Psoas muscle (tissue), 8 donors: ENCODE data around the gene OCRL. TPM values are rescaled to one million over a fixed set of nuclear protein-coding genes. Genes with fewer than 3 reads are reported as not detected.

Experiments
- ATAC-seq, 4 donors: fragments of 200-7000 bp; cut with Tn5 transposase; one replicate each; pipeline ENCODE4 v1.9.1; 2020; ENCODE audit warnings: moderate library complexity in 3 of 4, mild to moderate bottlenecking in 2 of 4
- DNase-seq, 2 donors: peaks; one replicate each; pipeline ENCODE4 v3.0.0-alpha.2; 2020
- H3K27ac ChIP-seq: fragments of 200-600 bp; one replicate; pipeline ENCODE4 v1.8.0; 2022
- H3K27me3 ChIP-seq, 3 donors: fragments of 200-600 bp in 1 of 3; one replicate each; pipeline versions ENCODE4 v1.6.1 to v1.8.0; 2013 to 2022; ENCODE audit warnings: low read length in 2 of 3, mild to moderate bottlenecking in 2 of 3, moderate library complexity in 1 of 3; ENCODE audit not compliant: insufficient read depth in 3 of 3
- H3K36me3 ChIP-seq, 2 donors: fragments of 200-600 bp in 1 of 2; one replicate each; pipeline versions ENCODE4 v1.6.1 to v1.8.0; 2013 to 2022; ENCODE audit warnings: low read depth in 1 of 2, mild to moderate bottlenecking in 1 of 2, moderate library complexity in 1 of 2; ENCODE audit not compliant: insufficient read depth in 1 of 2
- H3K4me1 ChIP-seq: fragments of 200-600 bp; one replicate; pipeline ENCODE4 v1.8.0; 2022
- H3K4me3 ChIP-seq: fragments of 200-600 bp; one replicate; pipeline ENCODE4 v1.8.0; 2022; ENCODE audit warnings: mild to moderate bottlenecking
- H3K9me3 ChIP-seq: fragments of 200-600 bp; one replicate; pipeline ENCODE4 v1.8.0; 2022
- CTCF ChIP-seq: fragments of 200-600 bp; IDR thresholded peaks from one replicate; pipeline ENCODE4 v1.8.0; 2022; ENCODE audit warnings: antibody characterized with exemption
- WGBS, 3 donors: extraction: QIAGEN DNeasy Blood & Tissue Kit; methylation state at CpG; one replicate each; pipeline versions ENCODE4 v1.1.6 to v1.1.7; 2013; 5-methylcytosine and 5-hydroxymethylcytosine counted together
- intact Hi-C, 2 donors: fragments of 100-400 bp; cut with DNase I; formaldehyde crosslinking; loops; one replicate each; pipeline versions ENCODE4 v1.11.0 to v1.14.2; 2022
- polyA plus RNA-seq, 3 donors: library from polyadenylated mRNA; stranded (reverse); fragments of 200-250 nt; gene quantifications; one replicate each; pipeline ENCODE4 v1.2.3, GENCODE V29; 2013
- total RNA-seq, 4 donors: library from RNA; stranded (reverse); fragmentation: NEBNext Ultra II Directional in 2 of 4; extraction: Animal tissue kit (Norgen Biotek cat#: 25700) in 2 of 4; gene quantifications; one replicate each; pipeline versions ENCODE4 v1.2.1 to v1.2.4, GENCODE V29; 2021 to 2023
- donor health status: healthy with polysubstance abuse.
- donor health status: DM: no; HTN: no; CAD: no; lungs with moderate emphysema.
- donor health status: Bipolar disorder and iron deficiency.
- donor health status: healthy.
- donor health status: DM: yes; HTN: yes; CAD: no.
- donor health status: DM: no; HTN: no; CAD: no.
- donor health status: DM: no; HTN: no; CAD: no.
- donor health status: DM: yes; HTN: yes; CAD: no.

The OCRL gene
- total and polyA plus RNA-seq, 7 donors = 5.1 to 14.8 (median 10.5) TPM

GRCh38 chrX:129577877-129578276 lies 37.8 kb downstream of the OCRL start:
- no peak for DNase-seq
- H3K27me3 ChIP-seq = peaks cover 0 to 3% (median 0%) of the 10 kb centered on the region in 3 donors
- no peak for TF ChIP-seq CTCF
- no peak overlapping the region for H3K4me3 ChIP-seq
- WGBS, 3 donors = 73 to 100% (median 96%) methylated on average over 1 of the region's 1 CpG
- ATAC-seq = no peak
- H3K36me3 ChIP-seq = peaks cover 0 to 38% of the 10 kb centered on the region in 2 donors
- no peak overlapping the region for H3K27ac ChIP-seq
- intact Hi-C loops = no loop called here
- peaks cover 2% of the 10 kb centered on the region for H3K4me1 ChIP-seq
- no peaks in the 10 kb centered on the region for H3K9me3 ChIP-seq

GRCh38 chrX:129581904-129582303 lies 41.8 kb downstream of the OCRL start:
- DNase-seq (no peak), ATAC-seq (no peak)
- H3K27me3 ChIP-seq = peaks cover 0 to 3% (median 0%) of the 10 kb centered on the region in 3 donors
- TF ChIP-seq CTCF = no peak
- no peak overlapping the region for H3K4me3 ChIP-seq
- peaks cover 0 to 42% of the 10 kb centered on the region in 2 donors for H3K36me3 ChIP-seq
- H3K9me3 ChIP-seq = no peaks in the 10 kb centered on the region
- H3K4me1 ChIP-seq = no peaks in the 10 kb centered on the region
- intact Hi-C loops = no loop called here
- WGBS, 3 donors = 76 to 93% (median 86%) methylated on average over 1 of the region's 1 CpG
- no peak overlapping the region for H3K27ac ChIP-seq

- no peak overlapping the region for H3K27ac ChIP-seq
- H3K9me3 ChIP-seq = no peaks in the 10 kb centered on the region
- ATAC-seq (no peak), DNase-seq (no peak)
- no peak overlapping the region for H3K4me3 ChIP-seq
- H3K27me3 ChIP-seq = peaks cover 0 to 3% (median 0%) of the 10 kb centered on the region in 3 donors
- no peak for TF ChIP-seq CTCF
- intact Hi-C loops = no loop called here
- no peaks in the 10 kb centered on the region for H3K4me1 ChIP-seq
- peaks cover 3 to 60% of the 10 kb centered on the region in 2 donors for H3K36me3 ChIP-seq
- 50 to 83% (median 67%) methylated on average over 1 of the region's 1 CpG for WGBS, 3 donors
Measured at GRCh38 chrX:129585167-129585566, 45.1 kb downstream of the OCRL start.

- Histone ChIP-seq H3K36me3 (peaks cover 3 to 65% of the 10 kb centered on the region in 2 donors), H3K4me3 (no peak overlapping the region), H3K9me3 (no peaks in the 10 kb centered on the region), H3K27ac (no peak overlapping the region), H3K27me3 (peaks cover 0 to 3% (median 0%) of the 10 kb centered on the region in 3 donors), H3K4me1 (no peaks in the 10 kb centered on the region)
- 43 to 91% (median 50%) methylated on average over 3 of the region's 3 CpGs for WGBS, 3 donors
- intact Hi-C loops = no loop called here
- TF ChIP-seq CTCF = no peak
- no peak for DNase-seq
- no peak for ATAC-seq
Measured at GRCh38 chrX:129585691-129586090, 45.6 kb downstream of the OCRL start.

- no peak for ATAC-seq
- intact Hi-C loops = no loop called here
- peaks cover 0 to 3% (median 0%) of the 10 kb centered on the region in 3 donors for H3K27me3 ChIP-seq
- no peaks in the 10 kb centered on the region for H3K9me3 ChIP-seq
- no peak for DNase-seq
- no peak for TF ChIP-seq CTCF
- H3K4me3 ChIP-seq = no peak overlapping the region
- peaks cover 3 to 73% of the 10 kb centered on the region in 2 donors for H3K36me3 ChIP-seq
- WGBS, 3 donors = 75 to 95% (median 90%) methylated on average over 4 of the region's 4 CpGs
- no peak overlapping the region for H3K27ac ChIP-seq
- H3K4me1 ChIP-seq = no peaks in the 10 kb centered on the region
Measured at GRCh38 chrX:129586446-129586845, 46.4 kb downstream of the OCRL start.
